ENCODE measurements around the gene CLDN7. TPM values are rescaled to one million over a fixed set of nuclear protein-coding genes. Genes with fewer than 3 reads are reported as not detected.

The CLDN7 gene
- total RNA-seq, 2 experiments from 2014 or later, result 1.1 to 1.2 TPM

GRCh38 chr17:7216242-7217112 lies 45.8 kb downstream of the CLDN7 start:
- peak overlapping the region; percentile 76 for H3K4me3 Mint-ChIP-seq
- H3K9me3 Mint-ChIP-seq, result no peaks in the 10 kb centered on the region
- Histone ChIP-seq H3K4me3 (ENCODE audit: low read length) (peak overlapping the region; percentile 5), H3K27me3 (ENCODE audit: control insufficient read depth in 1 of 2, insufficient read depth in 2 of 2, low read length in 2 of 2) (no peaks in the 10 kb centered on the region), H3K36me3 (ENCODE audit: insufficient read depth, low read length) (peaks cover under 1% of the 10 kb centered on the region), H3K9me3 (ENCODE audit: control insufficient read depth in 1 of 2, insufficient read depth in 1 of 2, low read length in 2 of 2) (no peaks in the 10 kb centered on the region), H3K4me1 (ENCODE audit: insufficient read depth, low read length) (peaks cover 84% of the 10 kb centered on the region), H3K27ac (ENCODE audit: low read depth in 1 of 2, low read length in 2 of 2) (peak overlapping the region in 1 of 2 donors; percentile 44)
- peaks cover 80% of the 10 kb centered on the region for H3K4me1 Mint-ChIP-seq (ENCODE audit: low read depth)
- no peaks in the 10 kb centered on the region for H3K36me3 Mint-ChIP-seq (ENCODE audit: low read depth)
- DNase-seq, result no peak
- POLR2A ChIA-PET, result interaction anchor here (13.1 kb wide), 1 partner anchor 21 kb away, joined by 234 read pairs; the partner anchor contains the start of genes DVL2, GABARAP and PHF23
- CTCF ChIA-PET, result no interaction called here
- ATAC-seq (ENCODE audit: poor library complexity), result no peak
- intact Hi-C loops (cut with DNase I, micrococcal nuclease), result loop anchor here in 1 of 2 experiments (5.0 kb wide), 1 partner anchor 36 kb away; the partner anchor contains the start of genes CTDNEP1 and ELP5
- peak overlapping the region; percentile 93 for H3K27ac Mint-ChIP-seq
- peaks cover 5% of the 10 kb centered on the region for H3K27me3 Mint-ChIP-seq
- TF ChIP-seq, protein P1, sequence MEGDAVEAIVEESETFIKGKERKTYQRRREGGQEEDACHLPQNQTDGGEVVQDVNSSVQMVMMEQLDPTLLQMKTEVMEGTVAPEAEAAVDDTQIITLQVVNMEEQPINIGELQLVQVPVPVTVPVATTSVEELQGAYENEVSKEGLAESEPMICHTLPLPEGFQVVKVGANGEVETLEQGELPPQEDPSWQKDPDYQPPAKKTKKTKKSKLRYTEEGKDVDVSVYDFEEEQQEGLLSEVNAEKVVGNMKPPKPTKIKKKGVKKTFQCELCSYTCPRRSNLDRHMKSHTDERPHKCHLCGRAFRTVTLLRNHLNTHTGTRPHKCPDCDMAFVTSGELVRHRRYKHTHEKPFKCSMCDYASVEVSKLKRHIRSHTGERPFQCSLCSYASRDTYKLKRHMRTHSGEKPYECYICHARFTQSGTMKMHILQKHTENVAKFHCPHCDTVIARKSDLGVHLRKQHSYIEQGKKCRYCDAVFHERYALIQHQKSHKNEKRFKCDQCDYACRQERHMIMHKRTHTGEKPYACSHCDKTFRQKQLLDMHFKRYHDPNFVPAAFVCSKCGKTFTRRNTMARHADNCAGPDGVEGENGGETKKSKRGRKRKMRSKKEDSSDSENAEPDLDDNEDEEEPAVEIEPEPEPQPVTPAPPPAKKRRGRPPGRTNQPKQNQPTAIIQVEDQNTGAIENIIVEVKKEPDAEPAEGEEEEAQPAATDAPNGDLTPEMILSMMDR (IDR thresholded peaks at IDR 0.05), result no peak

DNA sequence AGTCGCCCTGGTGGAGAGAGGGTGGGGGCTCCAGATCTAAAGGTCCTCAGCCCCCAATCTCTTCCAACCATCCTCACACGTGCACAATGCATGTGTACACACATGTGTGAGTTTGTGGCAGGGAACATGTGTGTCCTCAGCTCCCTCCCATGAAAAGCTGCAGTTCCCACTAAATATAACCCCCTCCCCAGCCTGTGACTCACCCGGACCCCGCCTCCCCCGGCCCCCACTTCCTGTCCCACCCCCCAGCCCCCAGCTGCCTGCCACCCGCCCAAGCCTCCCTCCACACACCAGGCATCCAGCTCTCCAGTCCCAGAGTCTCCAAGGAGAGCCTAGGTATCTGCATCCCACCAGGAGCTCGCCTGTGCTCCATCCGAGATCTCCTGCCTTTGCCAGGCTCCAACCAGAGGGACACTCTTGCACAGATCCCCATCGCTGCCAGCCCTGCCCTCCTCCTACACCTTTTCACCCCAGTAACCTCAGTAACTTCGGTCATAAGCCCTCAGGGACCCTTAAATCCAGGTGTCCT lies 46.6 kb downstream of the CLDN7 start:
- Mint-ChIP-seq H3K27ac (peak overlapping the region; percentile 93), H3K4me3 (peak overlapping the region; percentile 93), H3K36me3 (ENCODE audit: low read depth) (no peaks in the 10 kb centered on the region), H3K4me1 (ENCODE audit: low read depth) (peaks cover 73% of the 10 kb centered on the region), H3K27me3 (peaks cover 5% of the 10 kb centered on the region), H3K9me3 (no peaks in the 10 kb centered on the region)
- H3K27ac ChIP-seq (ENCODE audit: low read depth in 1 of 2, low read length in 2 of 2), result peak overlapping the region; percentile 85 to 99
- ChIA-PET POLR2A (interaction anchor here (0.9 to 13.1 kb wide), 2 partner anchors 22 to 471 kb away, joined by 3 to 234 read pairs; partner anchors contain the start of genes DVL2, GABARAP, PHF23 and TP53), CTCF (interaction anchor here (2.7 kb wide), 1 partner anchor 10 kb away, joined by 13 read pairs; no protein-coding TSS in a partner anchor)
- H3K36me3 ChIP-seq (ENCODE audit: insufficient read depth, low read length), result no peaks in the 10 kb centered on the region
- TF ChIP-seq, protein P1 (IDR thresholded peaks at IDR 0.05), result no peak
- intact Hi-C loops (cut with DNase I, micrococcal nuclease), result loop anchor here in 1 of 2 experiments (5.0 kb wide), 1 partner anchor 37 kb away; the partner anchor contains the start of genes CTDNEP1 and ELP5
- H3K4me1 ChIP-seq (ENCODE audit: insufficient read depth, low read length), result peaks cover 80% of the 10 kb centered on the region
- DNase-seq, result peak in 4 of 14 experiments; percentile 21 to 64 (median 46)
- no peak overlapping the region for H3K4me3 ChIP-seq (ENCODE audit: low read length)
- no peaks in the 10 kb centered on the region for H3K27me3 ChIP-seq (ENCODE audit: control insufficient read depth in 1 of 2, insufficient read depth in 2 of 2, low read length in 2 of 2)
- no peak for ATAC-seq (ENCODE audit: poor library complexity)
- H3K9me3 ChIP-seq (ENCODE audit: control insufficient read depth in 1 of 2, insufficient read depth in 1 of 2, low read length in 2 of 2), result no peaks in the 10 kb centered on the region

DNA sequence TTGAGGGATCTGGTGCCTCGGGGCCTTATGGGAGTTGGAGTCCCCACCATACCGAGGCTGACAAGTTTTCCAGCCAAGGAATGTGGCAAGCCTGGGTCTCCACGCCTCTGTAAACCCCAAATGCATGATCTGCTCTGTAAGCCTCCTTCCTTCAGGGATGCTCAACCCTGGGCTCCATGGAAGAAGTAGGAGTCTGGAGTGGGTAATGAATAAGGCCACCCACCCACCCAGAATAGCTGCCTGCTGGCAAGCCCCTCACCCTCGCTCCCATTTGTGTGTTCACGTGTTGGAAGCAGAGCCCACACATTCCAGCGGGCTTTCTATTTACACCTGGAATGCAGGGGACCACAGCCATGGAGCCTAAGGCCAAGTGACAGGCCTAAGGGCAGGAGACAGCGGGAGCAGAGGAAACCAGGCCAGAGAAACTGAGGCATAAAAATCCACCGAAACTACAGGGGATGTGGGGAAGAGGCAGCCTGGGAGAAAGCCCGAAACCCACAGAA lies 47.1 kb downstream of the CLDN7 start:
- ChIA-PET CTCF (interaction anchor here (1.0 to 2.7 kb wide), 6 partner anchors 10 to 217 kb away, joined by 3 to 13 read pairs (median 4); partner anchors contain the start of genes CTDNEP1, DVL2 and ELP5), POLR2A (interaction anchor here (0.9 to 13.1 kb wide), 6 partner anchors 10 to 471 kb away, joined by 3 to 234 read pairs (median 5); partner anchors contain the start of genes CTDNEP1, DVL2, ELP5 and GABARAP)
- DNase-seq, result no peak
- Mint-ChIP-seq H3K4me3 (peak overlapping the region; percentile 93), H3K9me3 (no peaks in the 10 kb centered on the region), H3K27ac (peak overlapping the region; percentile 93), H3K4me1 (ENCODE audit: low read depth) (peaks cover 70% of the 10 kb centered on the region), H3K27me3 (peaks cover 5% of the 10 kb centered on the region), H3K36me3 (ENCODE audit: low read depth) (no peaks in the 10 kb centered on the region)
- intact Hi-C loops (cut with DNase I, micrococcal nuclease), result loop anchor here in 1 of 2 experiments (5.0 kb wide), 1 partner anchor 37 kb away; the partner anchor contains the start of genes CTDNEP1 and ELP5
- peaks cover 75% of the 10 kb centered on the region for H3K4me1 ChIP-seq (ENCODE audit: insufficient read depth, low read length)
- peak overlapping the region; percentile 64 for H3K4me3 ChIP-seq (ENCODE audit: low read length)
- peak overlapping the region; percentile 85 to 99 for H3K27ac ChIP-seq (ENCODE audit: low read depth in 1 of 2, low read length in 2 of 2)
- TF ChIP-seq, protein P1 (IDR thresholded peaks at IDR 0.05), result peak; percentile 0
- ATAC-seq (ENCODE audit: poor library complexity), result no peak
- no peaks in the 10 kb centered on the region for H3K9me3 ChIP-seq (ENCODE audit: control insufficient read depth in 1 of 2, insufficient read depth in 1 of 2, low read length in 2 of 2)
- no peaks in the 10 kb centered on the region for H3K36me3 ChIP-seq (ENCODE audit: insufficient read depth, low read length)
- no peaks in the 10 kb centered on the region for H3K27me3 ChIP-seq (ENCODE audit: control insufficient read depth in 1 of 2, insufficient read depth in 2 of 2, low read length in 2 of 2)
